GM12874 (cell line): ENCODE measurements around the gene TBXAS1.

Experiments
- TF ChIP-seq, protein P1 (sequence below): IDR thresholded peaks from 2 replicates; pipeline ENCODE4 v1.5.1; 2011; ENCODE audit warnings: low read depth, mild to moderate bottlenecking, control low read depth, low read length, moderate library complexity; ENCODE audit not compliant: insufficient read depth

The TBXAS1 gene

DNA sequence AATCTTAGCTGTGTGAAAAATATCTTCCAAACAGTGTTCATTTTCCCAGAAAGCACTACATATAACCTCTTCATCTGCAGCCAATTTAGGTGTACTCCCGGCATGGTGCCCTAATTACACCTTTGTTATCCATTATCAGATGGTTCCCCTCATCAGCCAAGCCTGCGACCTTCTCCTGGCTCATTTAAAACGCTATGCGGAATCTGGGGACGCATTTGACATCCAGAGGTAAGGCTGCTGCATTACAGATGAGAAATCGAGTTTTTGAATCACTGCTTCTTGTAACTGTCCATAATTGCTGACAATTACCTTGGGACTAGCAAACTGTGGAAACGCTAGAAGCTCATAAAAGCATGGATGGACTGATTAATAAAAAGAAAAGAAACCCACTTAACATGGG is 124.2 kb downstream of the TBXAS1 start:
- TF ChIP-seq, protein P1, sequence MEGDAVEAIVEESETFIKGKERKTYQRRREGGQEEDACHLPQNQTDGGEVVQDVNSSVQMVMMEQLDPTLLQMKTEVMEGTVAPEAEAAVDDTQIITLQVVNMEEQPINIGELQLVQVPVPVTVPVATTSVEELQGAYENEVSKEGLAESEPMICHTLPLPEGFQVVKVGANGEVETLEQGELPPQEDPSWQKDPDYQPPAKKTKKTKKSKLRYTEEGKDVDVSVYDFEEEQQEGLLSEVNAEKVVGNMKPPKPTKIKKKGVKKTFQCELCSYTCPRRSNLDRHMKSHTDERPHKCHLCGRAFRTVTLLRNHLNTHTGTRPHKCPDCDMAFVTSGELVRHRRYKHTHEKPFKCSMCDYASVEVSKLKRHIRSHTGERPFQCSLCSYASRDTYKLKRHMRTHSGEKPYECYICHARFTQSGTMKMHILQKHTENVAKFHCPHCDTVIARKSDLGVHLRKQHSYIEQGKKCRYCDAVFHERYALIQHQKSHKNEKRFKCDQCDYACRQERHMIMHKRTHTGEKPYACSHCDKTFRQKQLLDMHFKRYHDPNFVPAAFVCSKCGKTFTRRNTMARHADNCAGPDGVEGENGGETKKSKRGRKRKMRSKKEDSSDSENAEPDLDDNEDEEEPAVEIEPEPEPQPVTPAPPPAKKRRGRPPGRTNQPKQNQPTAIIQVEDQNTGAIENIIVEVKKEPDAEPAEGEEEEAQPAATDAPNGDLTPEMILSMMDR: no peak

DNA sequence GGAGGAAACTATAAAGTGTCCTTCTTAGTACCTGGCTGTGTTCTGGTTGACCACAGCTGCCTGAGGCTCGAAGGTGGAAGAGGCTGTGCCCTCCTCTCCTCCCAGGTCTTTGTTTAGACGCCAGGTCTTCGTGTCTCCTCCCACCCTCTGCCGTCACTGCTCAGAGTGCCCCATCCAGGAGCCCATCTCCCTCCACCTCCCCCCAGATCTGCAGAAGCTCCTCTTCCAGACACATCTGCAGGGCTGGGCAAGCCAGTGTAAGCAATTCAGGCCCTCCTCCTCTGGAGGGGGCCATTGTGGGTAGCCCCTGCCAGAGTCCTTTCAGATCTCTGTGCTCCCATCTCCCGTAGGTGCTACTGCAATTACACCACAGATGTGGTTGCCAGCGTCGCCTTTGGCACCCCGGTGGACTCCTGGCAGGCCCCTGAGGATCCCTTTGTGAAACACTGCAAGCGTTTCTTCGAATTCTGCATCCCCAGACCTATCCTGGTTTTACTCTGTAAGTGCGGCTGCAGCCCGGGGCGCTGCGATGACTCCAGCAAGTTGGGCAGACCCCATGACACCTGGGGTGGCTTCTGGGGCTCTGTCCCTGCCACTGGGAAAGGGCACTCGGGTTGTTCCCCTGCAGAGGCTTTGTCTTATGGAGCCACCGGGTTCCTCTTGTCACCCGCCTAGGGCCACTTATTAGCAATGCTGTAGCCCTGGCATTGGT is 126.2 kb downstream of the TBXAS1 start:
- TF ChIP-seq, protein P1: no peak

DNA sequence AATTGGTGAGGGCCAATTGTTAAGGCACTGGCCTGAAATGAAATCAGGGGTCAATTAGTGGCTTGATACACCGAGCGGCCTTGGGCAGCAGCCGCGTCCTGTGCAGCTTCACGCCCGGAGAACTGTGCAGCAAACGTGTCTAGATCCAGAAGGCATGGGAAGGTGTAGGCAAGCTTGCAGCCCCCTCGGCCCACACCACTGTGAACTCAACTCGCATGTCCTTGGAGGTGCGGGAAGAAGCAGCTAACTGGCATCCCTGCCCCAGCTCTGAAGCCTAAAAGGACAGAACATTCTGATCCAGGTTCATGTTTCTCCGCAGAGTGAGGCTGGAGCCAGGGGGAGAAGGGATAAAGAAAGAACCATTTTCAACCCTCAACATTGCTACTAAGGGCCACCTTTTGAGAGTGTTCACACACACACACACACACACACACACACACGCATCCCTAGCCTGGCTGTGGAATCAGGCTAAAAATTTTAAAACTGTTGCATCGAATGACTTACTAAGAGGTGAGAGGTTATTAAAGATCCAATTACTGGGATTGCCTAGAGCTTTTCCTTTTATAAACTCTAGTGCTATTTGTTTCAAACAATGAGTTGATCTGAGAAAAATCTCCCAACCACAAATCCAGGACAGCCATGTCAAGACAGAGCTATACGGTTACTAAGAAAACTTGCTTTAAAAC is 129.7 kb downstream of the TBXAS1 start:
- TF ChIP-seq, protein P1: no peak

DNA sequence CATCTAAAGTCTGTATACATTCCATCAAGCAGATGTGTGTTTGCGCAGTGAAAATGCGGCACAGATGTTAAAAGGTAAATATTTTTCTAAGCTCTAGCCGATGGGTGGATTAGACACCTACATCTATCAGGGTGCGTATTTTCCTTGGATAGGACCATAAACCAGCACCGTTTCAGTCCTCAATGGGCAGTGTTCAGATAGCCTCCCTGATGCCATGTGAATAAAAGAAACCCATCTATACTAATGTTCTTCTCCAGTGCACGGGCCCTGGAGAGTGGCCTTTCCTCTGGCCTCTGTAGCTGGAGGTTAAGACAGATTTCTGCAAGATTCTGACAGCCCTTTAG is 130.2 kb downstream of the TBXAS1 start:
- TF ChIP-seq, protein P1: no peak

DNA sequence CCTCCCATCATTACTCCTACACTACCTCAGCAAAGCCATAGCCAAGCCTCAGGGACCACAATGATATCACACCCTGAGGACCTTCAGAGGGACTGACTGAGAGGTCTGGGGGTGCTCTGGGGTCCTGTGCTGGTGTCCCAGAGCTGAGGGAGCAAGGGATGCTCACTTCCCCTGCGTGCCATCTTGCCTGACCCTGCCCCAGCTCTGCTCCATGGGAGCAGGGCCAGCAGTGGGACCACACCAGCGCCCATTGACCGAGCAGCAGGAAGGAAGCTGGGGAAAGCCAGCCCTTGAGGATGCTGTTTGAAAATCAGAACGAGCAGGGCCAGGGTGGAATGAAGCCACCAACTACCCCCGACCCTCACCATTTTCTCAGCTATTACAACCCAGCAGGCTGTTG is 130.7 kb downstream of the TBXAS1 start:
- TF ChIP-seq, protein P1: no peak

DNA sequence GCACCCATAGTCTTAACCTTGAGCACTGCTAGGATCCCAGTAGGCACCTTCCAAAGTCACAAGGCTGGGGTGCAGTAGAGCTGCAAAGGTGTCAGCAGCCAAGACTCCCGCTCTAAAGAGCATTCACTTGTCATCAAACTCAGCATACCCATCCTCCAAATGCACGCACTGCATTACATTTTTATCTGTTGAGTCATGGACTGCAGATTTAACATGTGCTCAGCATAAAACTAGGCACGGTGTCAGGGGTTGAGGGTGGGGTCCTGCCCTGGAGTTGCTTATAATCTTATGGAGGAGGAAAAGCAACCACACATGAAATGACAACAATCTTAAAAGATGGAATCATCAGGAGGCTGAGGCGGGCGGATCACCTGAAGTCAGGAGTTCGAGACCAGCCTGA is 131.1 kb downstream of the TBXAS1 start:
- TF ChIP-seq, protein P1: no peak

DNA sequence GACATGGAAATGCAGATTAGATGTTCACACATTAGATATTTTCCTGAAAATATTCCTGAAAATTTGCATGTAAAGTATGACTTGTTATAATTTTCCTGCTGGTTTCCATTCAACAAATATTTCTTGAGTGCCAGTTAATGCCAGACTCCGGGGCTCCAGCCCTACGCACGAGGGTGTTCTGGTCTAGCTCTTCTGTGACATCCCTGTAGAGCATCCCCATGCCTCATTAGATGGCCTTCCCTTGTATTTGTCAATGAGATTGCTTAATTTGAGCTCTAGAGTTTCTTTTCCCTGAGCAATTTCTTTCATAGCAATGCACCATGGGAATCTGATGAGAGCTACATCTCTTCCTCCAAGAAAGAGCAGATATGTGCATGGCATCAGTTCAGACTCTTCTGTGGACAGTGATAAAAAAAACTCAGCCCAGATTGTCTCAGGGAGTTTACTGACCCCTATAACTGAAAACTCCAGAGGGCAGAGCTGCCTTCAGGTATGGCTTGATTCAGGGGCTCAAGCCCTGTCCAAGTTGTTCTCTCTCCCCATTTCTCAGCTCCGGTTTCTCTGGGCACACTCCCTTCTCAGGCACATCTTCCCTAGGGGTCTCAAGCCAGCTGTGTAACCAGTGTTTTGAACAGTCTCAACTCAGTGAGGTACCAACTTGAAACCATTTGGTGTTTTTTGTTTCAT is 137.0 kb downstream of the TBXAS1 start:
- TF ChIP-seq, protein P1: no peak
